HG03135 (cell line): ENCODE results near the gene THRAP3.
"Not testable (repeated sequence)": the region's sequence is repeated elsewhere in the genome, so short reads cannot be mapped to it uniquely, and the experiment has no call there.

ENCODE experiments used
- ATAC-seq: cut with Tn5 transposase; IDR thresholded peaks from one replicate; pipeline ENCODE4 v1.9.1; 2021; ENCODE audit warnings: mild to moderate bottlenecking, moderate library complexity; ENCODE audit not compliant: unreplicated experiment

The THRAP3 gene

DNA sequence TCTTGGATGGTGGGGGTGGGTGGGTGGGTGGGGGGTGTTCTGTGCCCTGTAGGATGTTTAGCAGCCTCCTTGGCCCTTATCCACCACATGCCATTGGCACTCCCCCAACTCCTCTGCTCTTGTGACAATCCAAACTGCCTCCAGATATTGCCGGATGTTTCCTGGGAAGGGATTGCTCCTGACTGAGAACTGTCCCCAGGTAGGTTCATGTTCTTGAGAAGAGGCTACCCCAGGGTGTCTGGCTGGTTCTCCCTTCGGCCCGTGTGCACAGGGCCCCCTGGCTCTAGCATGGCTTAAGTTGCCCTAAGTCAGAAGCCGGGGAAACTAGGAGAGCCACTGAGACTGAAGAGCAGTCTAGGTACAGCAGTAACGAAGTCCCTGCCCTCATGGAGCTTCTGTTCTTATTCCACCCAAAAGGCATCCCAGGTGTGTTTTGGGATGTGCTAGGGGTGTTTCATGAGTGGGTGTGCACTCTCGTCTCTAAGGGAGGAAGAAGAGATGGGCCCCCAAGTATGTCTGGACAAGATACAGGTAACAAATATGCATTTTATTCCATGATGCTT lies 19.8 kb upstream of the THRAP3 start:
- no peak for ATAC-seq

DNA sequence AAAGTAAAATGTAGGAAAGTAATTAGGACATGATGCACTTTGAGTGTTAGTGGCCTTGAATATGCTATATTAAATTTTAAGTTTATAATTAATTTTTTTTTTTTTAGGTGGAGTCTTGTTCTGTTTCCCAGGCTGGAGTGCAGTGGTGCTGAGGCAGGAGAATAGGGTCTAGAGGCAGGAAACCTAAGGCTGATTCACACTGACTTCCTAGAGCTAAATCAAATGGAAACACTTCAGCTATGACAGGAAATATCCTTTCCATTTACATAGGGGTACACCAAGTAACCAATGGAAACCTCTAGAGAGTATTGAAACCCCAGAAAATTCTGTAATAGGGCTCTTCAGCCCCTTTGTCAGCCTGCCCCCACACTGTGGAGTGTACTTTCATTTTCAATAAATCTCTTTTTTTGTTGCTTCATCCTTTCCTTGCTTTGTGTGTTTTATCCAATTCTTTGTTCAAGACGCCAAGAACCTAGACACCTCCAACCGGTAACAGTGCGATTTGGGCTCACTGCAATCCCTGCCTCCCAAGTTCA lies 17.9 kb upstream of the THRAP3 start:
- ATAC-seq: no peak

DNA sequence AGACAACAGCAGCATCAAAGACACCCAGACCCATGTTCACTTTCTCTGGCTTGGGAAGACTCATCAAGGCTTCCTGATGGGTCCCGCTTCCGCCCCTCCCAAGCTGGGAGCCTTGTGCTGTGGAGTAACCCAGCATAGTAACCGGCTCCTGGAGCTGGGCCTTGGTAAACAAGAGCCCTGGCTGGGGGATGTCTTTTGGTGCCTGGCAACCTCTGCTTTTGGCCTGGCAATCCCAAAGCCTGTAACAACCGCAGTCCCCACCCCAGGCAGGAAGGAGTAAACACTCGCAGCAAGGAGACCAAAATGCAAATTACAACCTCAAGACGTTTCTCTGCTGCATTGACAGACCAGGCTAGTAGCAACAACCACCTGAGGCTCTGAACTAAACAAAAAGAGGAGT lies 16.9 kb upstream of the THRAP3 start:
- no peak for ATAC-seq

DNA sequence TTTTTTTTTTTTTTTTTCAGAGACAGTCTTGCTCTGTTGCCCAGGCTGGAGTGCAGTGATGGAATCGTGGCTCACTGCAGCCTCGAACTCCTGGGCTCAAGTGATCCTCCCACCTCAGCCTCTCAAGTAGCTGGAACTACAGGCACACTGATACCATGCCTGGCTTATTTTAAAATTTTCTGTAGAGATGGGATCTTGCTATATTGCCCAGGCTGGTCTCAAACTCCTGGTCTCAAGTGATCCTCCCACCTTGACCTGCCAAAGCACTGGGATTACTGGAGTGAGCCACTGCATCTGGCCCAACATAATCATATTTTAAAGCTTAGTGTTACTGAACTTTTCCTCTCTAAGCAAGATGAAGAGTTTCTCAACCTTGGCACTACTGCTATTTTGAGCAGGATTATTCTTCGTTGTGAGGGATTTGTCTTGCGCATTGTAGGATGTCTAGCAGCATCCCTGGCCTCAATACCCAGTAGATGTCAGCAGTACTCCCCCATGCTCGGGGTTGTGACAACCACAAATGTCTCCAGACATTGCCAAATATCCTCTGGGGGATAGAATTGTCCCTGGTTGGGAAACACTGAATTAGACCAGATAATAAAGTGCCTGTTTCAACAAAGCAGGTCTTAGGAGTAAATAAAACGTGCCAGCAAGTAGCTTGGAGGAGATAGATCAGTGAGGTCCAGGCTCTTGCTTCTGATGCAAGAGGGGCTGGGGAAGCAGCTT lies 15.1 kb upstream of the THRAP3 start:
- no peak for ATAC-seq

DNA sequence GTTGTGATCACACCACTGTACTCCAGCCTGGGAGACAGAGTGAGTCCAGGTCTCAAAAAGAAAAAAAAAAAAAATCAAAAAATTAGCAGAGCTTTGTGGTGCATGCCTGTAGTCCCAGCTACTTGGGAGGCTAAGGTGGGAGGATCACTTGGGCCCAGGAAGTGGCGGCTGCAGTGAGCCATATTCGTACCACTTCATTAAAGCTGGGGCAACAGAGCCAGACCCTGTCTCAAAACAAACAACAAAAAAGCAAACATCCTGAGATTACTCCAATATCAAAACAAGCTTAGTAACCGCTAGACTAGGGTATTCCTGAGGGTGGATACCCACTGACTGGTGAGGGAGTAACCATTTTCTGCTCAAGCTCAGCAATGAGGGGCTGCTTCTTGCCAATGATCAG lies 12.9 kb upstream of the THRAP3 start:
- ATAC-seq: no peak

DNA sequence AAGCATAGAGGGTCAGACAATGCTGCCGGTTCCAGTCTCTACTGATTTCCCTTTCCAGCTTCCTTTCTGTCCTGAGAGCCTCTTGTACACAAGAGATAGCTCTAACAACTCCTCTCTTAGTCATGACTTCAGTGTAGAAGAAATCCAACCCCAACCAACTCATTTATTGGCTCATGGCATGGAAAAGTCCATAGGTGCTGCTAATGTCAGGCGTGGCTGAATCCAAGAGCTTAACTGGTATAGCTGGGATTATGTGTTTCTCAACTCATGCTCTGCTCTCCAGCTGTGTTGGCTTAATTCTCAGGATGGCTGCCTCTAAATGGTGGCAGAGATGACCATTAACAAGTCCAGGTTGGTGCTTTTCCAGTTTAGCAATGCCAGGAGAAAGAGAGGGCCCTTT lies 12.4 kb upstream of the THRAP3 start:
- no peak for ATAC-seq

DNA sequence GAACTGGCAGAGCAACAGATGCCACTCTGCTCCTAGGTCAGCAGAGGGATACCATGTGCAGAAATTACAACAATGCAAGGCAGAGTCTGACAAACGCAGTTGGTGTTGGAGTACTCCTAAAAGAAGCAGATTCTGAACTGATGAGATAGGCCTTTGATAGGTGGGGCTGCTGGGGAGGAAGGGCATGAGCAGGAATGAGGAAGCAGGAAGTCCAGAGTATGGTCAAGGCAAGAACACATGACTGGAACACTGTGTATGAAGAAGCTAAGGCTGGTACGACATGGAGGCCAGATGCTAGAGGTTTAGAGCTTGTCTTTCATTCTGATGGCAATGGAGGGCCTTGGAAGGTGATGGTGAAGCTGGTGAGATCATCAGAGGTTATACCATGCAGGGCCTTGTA lies 11.5 kb upstream of the THRAP3 start:
- no peak for ATAC-seq

DNA sequence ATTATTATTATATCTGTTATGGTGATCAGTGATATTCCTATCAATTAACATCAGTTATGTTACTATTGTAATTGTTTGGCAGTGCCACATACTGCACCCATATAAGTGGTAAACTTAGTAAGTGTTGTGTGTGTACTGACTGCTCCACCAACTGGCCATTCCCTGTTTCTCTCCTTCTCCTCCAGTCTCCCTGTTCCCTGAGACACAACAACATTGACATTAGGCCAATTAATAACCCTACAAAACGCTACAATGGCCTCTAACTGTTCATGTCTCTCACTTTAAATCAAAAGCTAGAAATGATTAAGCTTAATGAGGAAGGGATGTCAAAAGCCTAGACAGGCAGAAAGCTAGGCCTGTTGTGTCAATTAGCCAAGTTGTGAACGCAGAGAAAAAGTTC lies 6.6 kb upstream of the THRAP3 start:
- no peak for ATAC-seq

DNA sequence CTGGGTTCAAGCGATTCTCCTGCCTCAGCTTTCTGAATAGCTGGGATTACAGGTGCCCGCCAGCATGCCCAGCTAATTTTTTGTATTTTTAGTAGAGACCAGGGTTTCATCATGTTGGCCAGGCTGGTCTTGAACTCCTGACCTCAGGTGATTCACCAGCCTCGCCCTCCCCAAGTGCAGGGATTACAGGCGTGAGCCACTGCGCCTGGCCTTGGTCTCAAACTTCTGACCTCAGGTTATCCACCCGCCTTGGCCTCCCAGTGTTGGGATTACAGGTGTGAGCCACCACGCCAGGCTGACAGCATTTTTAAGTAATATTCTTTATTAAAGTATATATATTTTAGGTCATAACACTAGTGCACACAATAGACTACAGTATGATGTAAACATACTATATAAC lies 2.3 kb upstream of the THRAP3 start:
- ATAC-seq: not testable (repeated sequence)

DNA sequence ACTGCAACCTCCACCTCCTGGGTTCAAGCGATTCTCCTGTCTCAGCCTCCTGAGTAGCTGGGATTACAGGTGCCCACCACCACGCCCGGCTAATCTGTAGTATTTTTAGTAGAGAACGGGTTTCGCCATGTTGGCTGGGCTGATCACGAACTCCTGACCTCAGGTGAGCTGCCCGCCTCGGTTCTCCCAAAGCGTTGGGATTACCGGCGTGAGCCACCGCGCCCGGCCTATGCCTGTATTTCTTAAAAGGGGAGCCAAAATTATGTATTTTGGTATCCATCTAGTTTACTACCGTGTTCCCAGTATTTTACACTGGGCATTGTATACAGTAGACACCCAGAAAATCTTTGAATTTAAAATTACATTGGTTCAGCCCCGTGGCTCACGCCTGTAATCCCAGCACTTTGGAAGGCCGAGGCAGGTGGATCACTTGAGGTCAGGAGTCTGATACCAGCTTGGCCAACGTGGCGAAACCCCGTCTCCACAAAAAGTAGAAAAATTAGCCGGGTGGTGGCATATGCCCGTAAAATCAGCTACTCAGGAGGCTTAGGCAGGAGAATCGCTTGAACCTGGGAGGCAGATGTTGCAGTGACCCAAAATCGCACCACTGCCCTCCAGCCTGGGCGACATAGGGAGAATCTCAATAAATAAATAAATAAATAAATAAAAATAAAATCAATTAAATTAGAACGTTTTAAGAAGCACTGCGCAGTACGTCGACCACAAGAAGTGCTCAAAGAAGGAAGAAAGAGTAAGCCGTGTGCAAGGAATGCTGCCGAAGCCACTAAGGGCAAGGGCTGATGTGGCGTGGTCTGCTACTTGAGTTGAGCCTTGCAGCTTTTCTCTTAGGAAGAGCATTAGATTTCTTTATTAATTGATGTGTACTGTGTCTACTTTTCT lies 1.5 kb upstream of the THRAP3 start:
- ATAC-seq: no peak

DNA sequence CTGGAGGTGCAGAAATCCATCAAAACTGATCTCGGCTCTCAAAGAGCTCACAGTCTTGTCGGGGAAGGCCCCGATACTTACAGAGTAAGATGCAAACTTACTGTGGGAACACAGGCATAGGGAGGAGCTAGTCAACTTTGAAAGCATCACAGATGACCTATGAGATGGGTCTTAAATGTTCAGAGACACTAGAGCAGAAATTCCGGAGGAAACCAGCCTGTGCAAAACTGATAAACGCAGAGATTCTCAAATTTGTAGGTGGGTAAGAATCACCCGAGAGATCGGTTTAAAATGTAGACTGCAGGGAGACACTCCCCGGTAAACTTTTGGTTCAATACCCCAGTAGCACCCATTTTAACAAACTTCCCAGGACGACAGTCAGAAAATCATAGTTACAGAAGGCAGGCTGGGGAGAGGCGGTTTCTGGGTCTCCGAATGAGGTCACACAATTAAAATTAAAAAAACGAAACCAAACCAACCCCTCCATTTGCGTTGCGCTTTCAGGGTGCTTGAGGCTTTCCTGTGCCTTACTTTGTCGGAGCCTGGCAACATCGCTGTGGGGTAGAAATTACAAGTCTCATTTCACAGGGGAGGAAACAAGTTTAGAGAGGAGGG lies 755 bp upstream of the THRAP3 start:
- peak; percentile 18 for ATAC-seq

DNA sequence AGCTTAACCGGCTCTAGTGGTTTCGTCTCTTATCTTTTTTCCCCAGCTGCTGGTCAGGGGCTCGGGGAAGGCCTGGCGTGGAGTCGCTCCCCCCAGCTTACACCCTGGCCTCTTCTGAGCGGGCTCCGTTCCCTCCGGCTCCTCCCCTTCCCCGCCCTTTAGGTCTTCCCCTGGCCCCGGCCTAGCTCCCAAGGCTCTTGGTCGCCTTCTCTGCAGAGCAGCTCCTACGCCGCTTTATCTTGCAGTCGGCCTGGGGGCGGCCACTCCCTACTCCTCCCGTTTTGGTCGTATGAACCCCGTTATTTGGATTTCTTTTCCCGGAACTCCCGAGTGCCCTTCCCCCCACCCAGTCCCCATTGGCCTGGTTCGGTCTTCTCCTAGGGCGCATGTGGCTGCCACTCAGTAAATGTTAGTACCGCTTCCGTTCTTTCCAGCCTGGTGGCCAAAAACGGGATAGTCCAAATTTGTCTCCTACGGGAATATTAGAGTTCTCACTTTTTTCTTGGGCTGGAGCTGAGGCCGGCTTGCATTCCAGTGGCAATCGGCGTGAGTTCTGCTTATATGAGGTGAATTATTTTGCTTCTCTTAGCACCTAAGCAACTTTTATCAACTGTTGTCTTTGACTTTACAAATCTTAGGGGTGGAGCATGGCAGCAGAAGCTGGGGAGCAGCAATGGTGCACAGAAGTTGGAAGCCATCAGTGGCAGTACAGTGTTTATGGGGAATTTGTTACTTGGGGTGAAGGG lies 467 bp downstream of the THRAP3 start:
- ATAC-seq: peak; percentile 50

DNA sequence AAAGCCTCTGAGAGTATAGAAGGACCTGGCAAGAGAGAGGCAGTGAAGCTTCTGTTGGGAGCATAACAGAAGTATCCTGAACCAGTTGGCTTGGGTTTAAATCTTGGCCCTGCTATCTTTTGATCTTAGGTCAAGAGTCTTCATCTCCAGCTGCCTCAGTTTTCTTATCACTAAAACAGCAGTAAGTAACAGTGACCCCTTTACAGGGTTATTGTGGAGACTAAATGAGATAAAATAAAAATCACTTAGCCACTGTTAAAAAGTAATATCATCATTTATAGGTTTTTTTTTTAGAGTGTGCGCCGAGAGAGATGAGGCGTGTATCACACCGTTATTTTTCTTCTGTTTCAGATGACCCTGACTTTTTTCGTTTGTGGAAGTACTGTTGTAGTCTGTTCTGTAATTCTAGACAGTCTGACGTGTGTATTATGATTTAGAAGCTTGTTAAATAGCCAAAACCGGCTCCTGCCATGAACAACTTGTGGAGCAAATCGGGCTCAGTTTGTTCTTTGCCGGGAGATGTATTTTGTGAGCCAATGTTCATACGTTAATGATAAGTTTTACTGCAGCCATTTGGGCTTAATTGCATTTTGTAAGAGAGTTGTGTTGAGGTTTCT lies 1.1 kb downstream of the THRAP3 start:
- ATAC-seq: no peak

DNA sequence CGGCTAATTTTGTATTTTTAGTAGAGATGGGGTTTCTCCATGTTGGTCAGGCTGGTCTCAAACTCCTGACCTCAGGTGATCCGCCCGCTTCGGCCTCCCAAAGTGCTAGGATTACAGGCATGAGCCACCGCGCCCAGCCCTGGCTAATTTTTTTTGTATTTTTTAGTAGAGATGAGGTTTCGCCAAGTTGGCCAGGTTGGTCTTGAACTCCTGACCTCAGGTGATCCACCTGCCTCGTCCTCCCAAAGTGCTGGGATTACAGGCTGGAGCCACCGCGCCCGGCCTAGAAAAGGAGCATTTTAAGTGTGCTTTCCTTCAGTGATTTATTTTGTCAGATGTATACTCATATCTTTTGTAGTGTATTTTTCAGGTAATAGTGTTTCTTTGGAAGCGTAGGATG lies 6.0 kb downstream of the THRAP3 start:
- ATAC-seq: not testable (repeated sequence)

DNA sequence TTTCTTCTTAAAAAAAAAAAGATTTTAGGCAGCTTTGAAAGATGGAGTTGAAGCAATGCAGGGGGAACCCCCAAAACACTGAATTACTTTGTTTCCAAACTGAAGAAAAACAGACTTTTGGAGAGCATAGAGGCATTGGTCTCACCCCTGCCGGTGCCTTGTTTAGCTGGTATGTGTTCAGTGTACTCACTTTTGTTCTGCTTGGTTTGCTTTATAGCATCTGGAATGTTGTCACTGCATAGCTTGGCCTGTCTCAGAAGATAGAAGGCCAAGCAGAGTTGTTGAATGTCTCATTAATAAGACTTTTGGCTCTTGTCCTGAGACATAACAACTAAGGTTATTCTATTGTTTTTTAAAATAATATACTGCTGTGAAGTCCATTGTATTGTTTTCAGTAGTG lies 6.9 kb downstream of the THRAP3 start:
- ATAC-seq: no peak

DNA sequence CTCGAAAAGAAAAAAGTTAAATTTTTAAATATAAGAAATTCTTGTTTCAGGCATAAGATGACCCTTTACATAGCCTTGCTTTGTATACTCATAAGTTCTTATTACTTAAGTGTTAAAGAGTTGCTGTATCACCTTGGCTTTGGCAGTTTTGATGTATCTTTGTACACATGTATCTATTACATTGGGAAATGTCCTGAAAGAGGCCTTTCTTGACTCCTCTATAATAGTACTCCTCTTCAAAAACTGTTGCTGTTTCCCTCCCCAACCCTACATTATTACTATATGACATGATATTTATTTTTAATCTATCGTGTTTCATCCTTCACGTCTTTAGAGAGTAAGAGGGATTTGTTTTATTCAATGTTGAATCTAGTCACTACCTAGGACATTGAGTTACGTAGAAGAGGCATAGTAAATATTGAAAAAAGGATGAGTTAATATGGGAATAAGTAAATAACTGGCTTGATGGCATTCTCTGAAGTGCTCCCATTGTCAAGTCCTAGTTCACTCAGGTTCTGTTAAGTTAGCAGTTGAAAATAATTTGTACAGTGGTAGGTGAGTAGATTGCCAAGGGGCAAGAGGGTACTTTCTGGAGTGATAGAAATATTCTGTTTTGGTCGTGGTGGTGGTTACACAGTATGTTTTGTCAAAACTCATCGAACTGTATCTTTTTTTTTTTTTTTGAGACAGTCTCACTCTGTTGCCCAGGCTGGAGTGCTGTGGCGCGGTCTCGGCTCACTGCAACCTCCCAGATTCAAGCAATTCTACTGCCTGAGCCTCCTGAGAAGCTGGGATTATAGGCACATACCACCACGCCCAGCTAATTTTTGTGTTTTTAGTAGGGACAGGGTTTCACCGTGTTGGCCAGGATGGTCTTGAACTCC lies 8.2 kb downstream of the THRAP3 start:
- no peak for ATAC-seq

DNA sequence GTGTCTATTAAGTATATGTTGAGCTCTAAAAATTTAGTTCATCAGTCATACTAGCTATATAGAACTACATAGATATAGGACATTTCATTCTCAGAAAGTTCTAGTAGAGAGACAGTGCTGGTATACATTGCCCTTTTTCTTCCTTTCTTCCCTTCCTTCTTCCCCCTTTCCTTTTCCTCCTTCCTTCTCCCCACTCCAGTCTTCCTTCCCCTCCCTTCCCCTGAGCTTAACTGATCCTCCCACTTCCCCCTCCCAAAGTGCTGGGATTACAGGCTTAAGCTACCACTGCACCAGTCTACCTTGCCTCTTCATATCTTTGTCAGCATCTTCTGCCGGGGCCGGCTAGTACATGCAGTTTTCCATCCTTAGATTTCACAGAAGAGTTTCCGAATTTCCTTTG lies 12.1 kb downstream of the THRAP3 start:
- no peak for ATAC-seq

DNA sequence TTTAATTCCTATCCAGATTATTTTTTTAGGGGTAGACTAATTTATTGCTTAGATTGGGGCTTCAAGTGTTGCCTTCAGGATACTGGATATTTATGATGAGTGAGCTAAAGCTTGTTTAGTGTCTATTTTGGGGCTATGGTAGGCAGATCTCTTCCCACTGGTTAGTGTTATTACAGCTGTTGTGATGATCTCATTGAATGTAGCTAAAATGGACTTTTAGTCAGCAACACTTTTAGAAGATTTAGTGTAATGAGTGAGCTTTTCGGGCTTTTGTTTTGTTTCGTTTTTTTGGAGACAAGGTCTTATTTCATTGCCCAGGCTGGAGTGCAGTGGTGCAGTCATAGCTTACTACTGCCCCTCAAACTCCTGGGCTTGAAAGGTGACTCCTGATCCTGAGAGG lies 14.2 kb downstream of the THRAP3 start:
- no peak for ATAC-seq

DNA sequence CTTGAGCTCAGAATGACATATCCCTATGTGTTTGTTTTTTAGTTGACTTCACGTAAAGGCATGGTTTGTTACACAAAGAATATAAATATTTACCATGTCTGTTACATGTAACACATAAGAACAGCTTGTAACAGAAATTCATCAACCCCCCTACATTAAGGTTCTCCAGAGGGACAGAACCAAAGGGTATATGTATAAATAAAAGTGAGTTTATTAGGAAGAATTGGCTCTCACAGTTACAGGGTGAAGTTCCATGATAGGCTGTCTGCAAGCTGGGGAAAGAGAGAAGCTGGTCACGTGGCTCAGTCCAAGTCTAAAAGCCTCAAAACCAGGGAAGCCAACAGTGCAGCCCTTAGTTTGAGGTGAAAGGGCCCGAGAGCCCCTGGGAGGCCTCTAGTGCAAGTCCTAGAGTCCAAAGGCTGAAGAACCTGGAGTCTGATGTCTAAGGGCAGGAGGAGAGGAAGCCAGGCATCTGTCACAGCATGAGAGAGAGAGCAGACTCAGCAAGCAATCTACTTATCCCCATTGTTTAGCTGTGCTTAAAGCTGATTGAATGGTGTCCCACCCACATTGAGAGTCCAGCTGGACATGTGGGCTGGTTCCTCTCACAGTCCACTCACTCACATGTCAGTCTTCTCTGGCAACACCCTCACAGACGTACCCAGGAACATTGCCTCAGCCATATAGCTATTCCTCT lies 15.8 kb downstream of the THRAP3 start:
- no peak for ATAC-seq
